CD4-positive, alpha-beta T cell (primary cell): ENCODE data around the gene EML4. TPM values are rescaled to one million over a fixed set of nuclear protein-coding genes. Genes with fewer than 3 reads are reported as not detected.

Experiments
- ATAC-seq: fragments of 200-7000 bp; cut with Tn5 transposase; one replicate; pipeline ENCODE4 v1.10.0; 2022; ENCODE audit warnings: mild to moderate bottlenecking; ENCODE audit not compliant: poor library complexity
- CTCF ChIA-PET: fragments of 350-600 bp; sonication (Branson Sonifier 250); formaldehyde crosslinking; loops from one replicate; lab custom pipeline; 2021; ENCODE audit warnings: antibody characterized with exemption, inconsistent platforms; lab: Charles Lee
- POLR2A ChIA-PET: fragments of 350-600 bp; sonication (Branson Sonifier 250); formaldehyde crosslinking; loops from one replicate; lab custom pipeline; 2021; ENCODE audit warnings: antibody characterized with exemption, inconsistent platforms; lab: Charles Lee
- DNase-seq, 14 experiments: peaks; one replicate each; pipeline ENCODE4 v3.0.0-alpha.2; 2013 to 2020; ENCODE audit warnings: mixed read lengths in 2 of 14
- H3K27ac ChIP-seq, 2 donors: one replicate each; pipeline versions ENCODE4 v1.5.1 to v1.7.0; 2013; ENCODE audit warnings: low read length in 2 of 2, low read depth in 1 of 2, mild to moderate bottlenecking in 1 of 2
- H3K27me3 ChIP-seq, 2 experiments: 1 replicate in 1 of 2; 2 replicates in 1 of 2; pipeline versions ENCODE4 v1.6.1 to v1.7.0; 2013; ENCODE audit warnings: low read length in 2 of 2, control low read depth in 1 of 2, mild to moderate bottlenecking in 1 of 2, moderate library complexity in 1 of 2; ENCODE audit not compliant: insufficient read depth in 2 of 2, control insufficient read depth in 1 of 2
- H3K36me3 ChIP-seq: one replicate; pipeline ENCODE4 v1.6.1; 2013; ENCODE audit warnings: low read length, control low read depth; ENCODE audit not compliant: insufficient read depth
- H3K4me1 ChIP-seq: one replicate; pipeline ENCODE4 v1.6.1; 2013; ENCODE audit warnings: low read length, control low read depth; ENCODE audit not compliant: insufficient read depth
- H3K4me3 ChIP-seq: one replicate; pipeline ENCODE4 v1.5.1; 2013; ENCODE audit warnings: mild to moderate bottlenecking, low read length, moderate library complexity
- H3K9me3 ChIP-seq, 2 experiments: 1 replicate in 1 of 2; 2 replicates in 1 of 2; pipeline versions ENCODE4 v1.6.1 to v1.7.0; 2013; ENCODE audit warnings: low read length in 2 of 2, mild to moderate bottlenecking in 2 of 2, control low read depth in 1 of 2, moderate library complexity in 1 of 2; ENCODE audit not compliant: control insufficient read depth in 1 of 2, insufficient read depth in 1 of 2
- H3K27ac Mint-ChIP-seq: one replicate; pipeline ENCODE4 v1.8.0; 2020; ENCODE audit warnings: mixed read lengths
- H3K27me3 Mint-ChIP-seq: one replicate; pipeline ENCODE4 v1.8.0; 2021; ENCODE audit warnings: mixed read lengths
- H3K36me3 Mint-ChIP-seq: one replicate; pipeline ENCODE4 v1.8.0; 2021; ENCODE audit warnings: low read depth, mixed read lengths
- H3K4me1 Mint-ChIP-seq: one replicate; pipeline ENCODE4 v1.8.0; 2021; ENCODE audit warnings: low read depth, mixed read lengths
- H3K4me3 Mint-ChIP-seq: one replicate; pipeline ENCODE4 v1.8.0; 2020; ENCODE audit warnings: mild to moderate bottlenecking, mixed read lengths
- H3K9me3 Mint-ChIP-seq: one replicate; pipeline ENCODE4 v1.8.0; 2020; ENCODE audit warnings: mixed read lengths
- intact Hi-C, 2 experiments: fragments of 100-400 bp; cut with DNase I in 1 of 2; cut with micrococcal nuclease in 1 of 2; formaldehyde crosslinking; loops; one replicate each; pipeline versions ENCODE4 v1.15.1 to v1.9.0; 2023 to 2025; cut with DNase I, micrococcal nuclease
- total RNA-seq, 174 experiments: library from RNA in 2 of 174; stranded (reverse) in 2 of 174; gene quantifications; one replicate each; pipeline ENCODE4 v1.2.3 and lab custom pipeline; 2021 to 2026
- TF ChIP-seq, protein P1 (sequence below): fragments of 200-600 bp; IDR thresholded peaks from one replicate; pipeline ENCODE4 v1.8.0; 2022; ENCODE audit warnings: antibody characterized with exemption, mild to moderate bottlenecking

Gene EML4
- total RNA-seq, 2 experiments from 2014 or later = 219 to 228 TPM

GRCh38 chr2:42340045-42340937, 171.1 kb downstream of the EML4 start:
- no peaks in the 10 kb centered on the region for H3K27me3 Mint-ChIP-seq
- Histone ChIP-seq H3K9me3 (peaks cover 0 to 28% of the 10 kb centered on the region in 2 experiments), H3K4me3 (no peak overlapping the region), H3K4me1 (peaks cover 16% of the 10 kb centered on the region), H3K27me3 (no peaks in the 10 kb centered on the region), H3K27ac (no peak overlapping the region), H3K36me3 (peaks cover 31% of the 10 kb centered on the region)
- H3K4me1 Mint-ChIP-seq = peaks cover 30% of the 10 kb centered on the region
- ATAC-seq = no peak
- TF ChIP-seq, protein P1, sequence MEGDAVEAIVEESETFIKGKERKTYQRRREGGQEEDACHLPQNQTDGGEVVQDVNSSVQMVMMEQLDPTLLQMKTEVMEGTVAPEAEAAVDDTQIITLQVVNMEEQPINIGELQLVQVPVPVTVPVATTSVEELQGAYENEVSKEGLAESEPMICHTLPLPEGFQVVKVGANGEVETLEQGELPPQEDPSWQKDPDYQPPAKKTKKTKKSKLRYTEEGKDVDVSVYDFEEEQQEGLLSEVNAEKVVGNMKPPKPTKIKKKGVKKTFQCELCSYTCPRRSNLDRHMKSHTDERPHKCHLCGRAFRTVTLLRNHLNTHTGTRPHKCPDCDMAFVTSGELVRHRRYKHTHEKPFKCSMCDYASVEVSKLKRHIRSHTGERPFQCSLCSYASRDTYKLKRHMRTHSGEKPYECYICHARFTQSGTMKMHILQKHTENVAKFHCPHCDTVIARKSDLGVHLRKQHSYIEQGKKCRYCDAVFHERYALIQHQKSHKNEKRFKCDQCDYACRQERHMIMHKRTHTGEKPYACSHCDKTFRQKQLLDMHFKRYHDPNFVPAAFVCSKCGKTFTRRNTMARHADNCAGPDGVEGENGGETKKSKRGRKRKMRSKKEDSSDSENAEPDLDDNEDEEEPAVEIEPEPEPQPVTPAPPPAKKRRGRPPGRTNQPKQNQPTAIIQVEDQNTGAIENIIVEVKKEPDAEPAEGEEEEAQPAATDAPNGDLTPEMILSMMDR = no peak
- peaks cover 90% of the 10 kb centered on the region for H3K36me3 Mint-ChIP-seq
- ChIA-PET CTCF (no interaction called here), POLR2A (no interaction called here)
- intact Hi-C loops = no loop called here
- H3K4me3 Mint-ChIP-seq = no peak overlapping the region
- H3K27ac Mint-ChIP-seq = peak overlapping the region; percentile 4
- H3K9me3 Mint-ChIP-seq = peaks cover 7% of the 10 kb centered on the region
- DNase-seq = no peak

- peaks cover 0 to 28% of the 10 kb centered on the region in 2 experiments for H3K9me3 ChIP-seq
- Mint-ChIP-seq H3K4me3 (no peak overlapping the region), H3K36me3 (peaks cover 90% of the 10 kb centered on the region), H3K9me3 (peaks cover 7% of the 10 kb centered on the region), H3K4me1 (peaks cover 30% of the 10 kb centered on the region), H3K27me3 (no peaks in the 10 kb centered on the region), H3K27ac (peak overlapping the region; percentile 50)
- CTCF ChIA-PET = no interaction called here
- POLR2A ChIA-PET = interaction anchor here (1.7 kb wide), 1 partner anchor 20 kb away, joined by 5 read pairs; the partner anchor contains the start of gene COX7A2L
- intact Hi-C loops = no loop called here
- no peak overlapping the region for H3K4me3 ChIP-seq
- no peak overlapping the region for H3K27ac ChIP-seq
- DNase-seq = no peak
- peaks cover 39% of the 10 kb centered on the region for H3K36me3 ChIP-seq
- H3K4me1 ChIP-seq = peaks cover 16% of the 10 kb centered on the region
- TF ChIP-seq, protein P1 = no peak
- no peak for ATAC-seq
- no peaks in the 10 kb centered on the region for H3K27me3 ChIP-seq
These were observed 171.9 kb downstream of the EML4 start for GRCh38 chr2:42340938-42341636.

GRCh38 chr2:42342061-42342794, 173.1 kb downstream of the EML4 start:
- CTCF ChIA-PET = no interaction called here
- ATAC-seq = no peak

More at GRCh38 chr2:42342061-42342794, 173.1 kb downstream of the EML4 start:
- peaks cover 16% of the 10 kb centered on the region for H3K4me1 ChIP-seq
- Mint-ChIP-seq H3K9me3 (peaks cover 6% of the 10 kb centered on the region), H3K27me3 (no peaks in the 10 kb centered on the region), H3K4me1 (peaks cover 35% of the 10 kb centered on the region), H3K4me3 (no peak overlapping the region), H3K36me3 (peaks cover 87% of the 10 kb centered on the region), H3K27ac (peak overlapping the region; percentile 50)
- intact Hi-C loops = no loop called here
- TF ChIP-seq, protein P1 = no peak
- H3K27me3 ChIP-seq = no peaks in the 10 kb centered on the region
- POLR2A ChIA-PET = interaction anchor here (0.6 to 1.7 kb wide), 3 partner anchors 9 to 23 kb away, joined by 3 to 5 read pairs (median 3); partner anchors contain the start of gene COX7A2L
- H3K4me3 ChIP-seq = no peak overlapping the region
- peaks cover 0 to 28% of the 10 kb centered on the region in 2 experiments for H3K9me3 ChIP-seq
- peaks cover 38% of the 10 kb centered on the region for H3K36me3 ChIP-seq
- DNase-seq = no peak
- H3K27ac ChIP-seq = no peak overlapping the region
